Tibial artery (tissue), 4 donors: ENCODE results near the gene NDE1.

ENCODE experiments used
- DNase-seq, 2 donors: peaks; one replicate each; pipeline ENCODE4 v3.0.0-alpha.2; 2019
- H3K27ac ChIP-seq, 2 donors: fragments of 200-600 bp; sonication (generic) in 1 of 2; 1 replicate in 1 of 2; 2 replicates in 1 of 2; pipeline ENCODE4 v1.5.1; 2018 to 2019; ENCODE audit warnings: mild to moderate bottlenecking in 1 of 2
- H3K27me3 ChIP-seq, 2 donors: fragments of 200-600 bp; sonication (generic) in 1 of 2; one replicate each; pipeline versions ENCODE4 v1.5.1 to v1.6.0; 2016 to 2019
- H3K36me3 ChIP-seq, 3 donors: fragments of 200-600 bp; sonication (generic) in 2 of 3; one replicate each; pipeline ENCODE4 v1.5.1; 2016 to 2019; ENCODE audit warnings: mild to moderate bottlenecking in 2 of 3
- H3K4me1 ChIP-seq, 4 donors: fragments of 200-600 bp; sonication (generic) in 2 of 4; 1 replicate in 3 of 4; 2 replicates in 1 of 4; pipeline ENCODE4 v1.5.1; 2016 to 2019
- H3K4me3 ChIP-seq, 2 donors: fragments of 200-600 bp; sonication (generic) in 1 of 2; 1 replicate in 1 of 2; 2 replicates in 1 of 2; pipeline ENCODE4 v1.5.1; 2018 to 2019; ENCODE audit warnings: mild to moderate bottlenecking in 2 of 2
- H3K9me3 ChIP-seq, 3 donors: fragments of 200-600 bp; sonication (generic) in 1 of 3; one replicate each; pipeline ENCODE4 v1.5.1; 2016 to 2019
- intact Hi-C: fragments of 100-400 bp; cut with DNase I; formaldehyde crosslinking; loops from one replicate; pipeline ENCODE4 v1.15.0; 2023; ENCODE audit warnings: low total_unique reads
- TF ChIP-seq, protein P1 (sequence below), 2 experiments: fragments of 200-600 bp in 1 of 2; fragments of 450-650 bp in 1 of 2; IDR thresholded peaks; one replicate each; pipeline ENCODE4 v1.5.1; 2017 to 2019; ENCODE audit warnings: antibody characterized with exemption in 2 of 2, mild to moderate bottlenecking in 1 of 2, moderate library complexity in 1 of 2

Gene NDE1

GRCh38 chr16:15736529-15736928 is 86.5 kb downstream of the NDE1 start:
- intact Hi-C loops = no loop called here
- Histone ChIP-seq H3K4me1 (no peaks in the 10 kb centered on the region), H3K36me3 (peaks cover 100% of the 10 kb centered on the region in 3 donors)

DNA sequence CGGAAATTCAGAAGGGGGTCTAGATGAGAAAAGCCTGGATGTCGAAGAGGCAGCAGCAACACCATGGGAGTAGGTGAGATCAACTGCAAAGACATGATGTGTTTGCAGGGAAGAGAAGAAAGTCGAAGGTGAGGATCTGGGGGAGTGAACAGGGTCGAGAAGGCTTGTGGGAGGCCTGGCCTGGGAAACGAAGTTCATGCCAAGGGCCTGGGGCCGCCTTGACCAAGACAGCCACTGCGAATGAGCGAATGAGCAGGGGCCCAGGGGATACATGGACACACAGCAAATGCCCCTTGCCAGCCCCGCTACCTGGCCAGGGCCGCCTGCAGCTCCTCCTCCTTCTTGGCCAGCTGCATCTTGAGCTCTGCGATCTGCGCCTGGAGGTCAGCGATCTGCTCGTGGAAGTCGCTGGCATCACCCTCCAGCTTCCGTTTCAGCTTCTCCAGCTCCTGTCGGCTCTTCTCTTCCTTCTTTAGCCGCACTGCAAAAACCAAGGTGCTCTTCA is 87.1 kb downstream of the NDE1 start:
- intact Hi-C loops = no loop called here
- Histone ChIP-seq H3K36me3 (peaks cover 100% of the 10 kb centered on the region in 3 donors), H3K4me1 (no peaks in the 10 kb centered on the region), H3K9me3 (no peaks in the 10 kb centered on the region), H3K27me3 (no peaks in the 10 kb centered on the region), H3K27ac (peak overlapping the region in 1 of 2 donors; percentile 31), H3K4me3 (no peak overlapping the region)
- DNase-seq = no peak
- TF ChIP-seq, protein P1, sequence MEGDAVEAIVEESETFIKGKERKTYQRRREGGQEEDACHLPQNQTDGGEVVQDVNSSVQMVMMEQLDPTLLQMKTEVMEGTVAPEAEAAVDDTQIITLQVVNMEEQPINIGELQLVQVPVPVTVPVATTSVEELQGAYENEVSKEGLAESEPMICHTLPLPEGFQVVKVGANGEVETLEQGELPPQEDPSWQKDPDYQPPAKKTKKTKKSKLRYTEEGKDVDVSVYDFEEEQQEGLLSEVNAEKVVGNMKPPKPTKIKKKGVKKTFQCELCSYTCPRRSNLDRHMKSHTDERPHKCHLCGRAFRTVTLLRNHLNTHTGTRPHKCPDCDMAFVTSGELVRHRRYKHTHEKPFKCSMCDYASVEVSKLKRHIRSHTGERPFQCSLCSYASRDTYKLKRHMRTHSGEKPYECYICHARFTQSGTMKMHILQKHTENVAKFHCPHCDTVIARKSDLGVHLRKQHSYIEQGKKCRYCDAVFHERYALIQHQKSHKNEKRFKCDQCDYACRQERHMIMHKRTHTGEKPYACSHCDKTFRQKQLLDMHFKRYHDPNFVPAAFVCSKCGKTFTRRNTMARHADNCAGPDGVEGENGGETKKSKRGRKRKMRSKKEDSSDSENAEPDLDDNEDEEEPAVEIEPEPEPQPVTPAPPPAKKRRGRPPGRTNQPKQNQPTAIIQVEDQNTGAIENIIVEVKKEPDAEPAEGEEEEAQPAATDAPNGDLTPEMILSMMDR (IDR thresholded peaks at IDR 0.05) = no peak

More at GRCh38 chr16:15736529-15736928, 86.5 kb downstream of the NDE1 start:
- no peak for DNase-seq
- no peak overlapping the region for H3K4me3 ChIP-seq
- TF ChIP-seq, protein P1 (IDR thresholded peaks at IDR 0.05) = no peak
- no peak overlapping the region for H3K27ac ChIP-seq
- no peaks in the 10 kb centered on the region for H3K9me3 ChIP-seq
- no peaks in the 10 kb centered on the region for H3K27me3 ChIP-seq

DNA sequence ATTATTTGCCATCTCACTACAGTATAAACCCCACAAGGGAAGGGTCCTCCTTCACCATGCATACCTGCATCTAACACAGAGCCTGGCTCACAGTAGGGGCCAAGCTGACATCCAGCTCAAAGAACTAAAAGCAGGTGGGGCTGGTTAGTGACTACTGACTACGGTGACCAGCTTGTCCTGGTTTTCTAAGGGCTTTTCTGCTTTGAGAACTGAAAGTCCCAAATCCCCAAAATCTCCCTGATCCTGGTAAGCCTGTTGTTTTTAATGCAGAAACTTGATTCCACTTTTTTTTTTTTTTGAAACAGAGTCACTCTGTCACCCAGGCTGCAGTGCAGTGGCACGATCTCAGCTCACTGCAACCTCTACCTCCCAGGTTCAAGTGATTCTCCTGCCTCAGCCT is 89.4 kb downstream of the NDE1 start:
- H3K4me1 ChIP-seq = no peaks in the 10 kb centered on the region
- H3K36me3 ChIP-seq = peaks cover 100% of the 10 kb centered on the region in 3 donors
- H3K9me3 ChIP-seq = no peaks in the 10 kb centered on the region
- H3K27me3 ChIP-seq = no peaks in the 10 kb centered on the region
- intact Hi-C loops = no loop called here
- H3K27ac ChIP-seq = peak overlapping the region in 1 of 2 donors; percentile 33
- no peak overlapping the region for H3K4me3 ChIP-seq
- no peak for DNase-seq
- TF ChIP-seq, protein P1 (IDR thresholded peaks at IDR 0.05) = no peak

- no peak for DNase-seq
- Histone ChIP-seq H3K36me3 (peaks cover 100% of the 10 kb centered on the region in 3 donors), H3K4me1 (no peaks in the 10 kb centered on the region), H3K4me3 (no peak overlapping the region), H3K27ac (peak overlapping the region in 1 of 2 donors; percentile 33), H3K9me3 (no peaks in the 10 kb centered on the region), H3K27me3 (no peaks in the 10 kb centered on the region)
- TF ChIP-seq, protein P1 (IDR thresholded peaks at IDR 0.05) = no peak
- intact Hi-C loops = no loop called here
Observed at GRCh38 chr16:15739950-15740349, 89.9 kb downstream of the NDE1 start.

- TF ChIP-seq, protein P1 (IDR thresholded peaks at IDR 0.05) = no peak
- Histone ChIP-seq H3K27me3 (no peaks in the 10 kb centered on the region), H3K4me1 (no peaks in the 10 kb centered on the region), H3K4me3 (no peak overlapping the region), H3K36me3 (peaks cover 100% of the 10 kb centered on the region in 3 donors), H3K9me3 (no peaks in the 10 kb centered on the region), H3K27ac (no peak overlapping the region)
- intact Hi-C loops = no loop called here
- no peak for DNase-seq
Observed at GRCh38 chr16:15741207-15741871, 91.3 kb downstream of the NDE1 start.
